GM19035 (cell line): Measurements from ENCODE around the gene PDXK.
"Not testable (repeated sequence)": the region's sequence is repeated elsewhere in the genome, so short reads cannot be mapped to it uniquely, and the experiment has no call there.

ENCODE experiments used
- ATAC-seq: cut with Tn5 transposase; IDR thresholded peaks from one replicate; pipeline ENCODE4 v1.9.1; 2021; ENCODE audit not compliant: unreplicated experiment

PDXK gene

GRCh38 chr21:43718872-43719747 lies at the start of gene PDXK:
TSS of gene PDXK (plus strand) at chr21:43719129. CDS start at chr21:43719295, 166 bp downstream.
- peak; percentile 68 for ATAC-seq

- ATAC-seq = no peak
Observed at GRCh38 chr21:43669828-43670605, 48.9 kb upstream of the PDXK start.

- no peak for ATAC-seq
Observed at GRCh38 chr21:43675871-43676270, 43.1 kb upstream of the PDXK start.

GRCh38 chr21:43676391-43676790 lies 42.5 kb upstream of the PDXK start:
- no peak for ATAC-seq

- ATAC-seq = no peak
Observed at GRCh38 chr21:43679951-43680350, 39.0 kb upstream of the PDXK start.

- ATAC-seq = not testable (repeated sequence)
Observed at GRCh38 chr21:43680421-43680820, 38.5 kb upstream of the PDXK start.

GRCh38 chr21:43681650-43682049 lies 37.3 kb upstream of the PDXK start:
- no peak for ATAC-seq

- no peak for ATAC-seq
Observed at GRCh38 chr21:43684424-43684823, 34.5 kb upstream of the PDXK start.

GRCh38 chr21:43686811-43687565 lies 31.9 kb upstream of the PDXK start:
- no peak for ATAC-seq

GRCh38 chr21:43687566-43688399 lies 31.1 kb upstream of the PDXK start:
- ATAC-seq = no peak

GRCh38 chr21:43688906-43689305 lies 30.0 kb upstream of the PDXK start:
- no peak for ATAC-seq

GRCh38 chr21:43689556-43690337 lies 29.2 kb upstream of the PDXK start:
- no peak for ATAC-seq

- ATAC-seq = no peak
Observed at GRCh38 chr21:43690346-43690745, 28.6 kb upstream of the PDXK start.

GRCh38 chr21:43691086-43691795 lies 27.7 kb upstream of the PDXK start:
- no peak for ATAC-seq

- no peak for ATAC-seq
Observed at GRCh38 chr21:43691801-43692200, 27.1 kb upstream of the PDXK start.

- ATAC-seq = no peak
Observed at GRCh38 chr21:43692949-43693348, 26.0 kb upstream of the PDXK start.

- no peak for ATAC-seq
Observed at GRCh38 chr21:43693981-43694380, 24.9 kb upstream of the PDXK start.

GRCh38 chr21:43694437-43695079 lies 24.4 kb upstream of the PDXK start:
- no peak for ATAC-seq

GRCh38 chr21:43696214-43696613 lies 22.7 kb upstream of the PDXK start:
- no peak for ATAC-seq
